Neural progenitor cell (in vitro differentiated cells): Measurements from ENCODE around the gene CERS6.

Experiments used
- EZH2phosphoT487 ChIP-seq: fragments of 200-600 bp; sonication (generic); IDR thresholded peaks from 2 replicates; pipeline ENCODE4 v1.6.1; 2017; ENCODE audit warnings: antibody characterized with exemption
- TF ChIP-seq, protein P1 (sequence below): fragments of 200-600 bp; sonication (generic); IDR thresholded peaks from 2 replicates; pipeline ENCODE4 v1.5.1; 2017; ENCODE audit warnings: antibody characterized with exemption, mild to moderate bottlenecking

DNA sequence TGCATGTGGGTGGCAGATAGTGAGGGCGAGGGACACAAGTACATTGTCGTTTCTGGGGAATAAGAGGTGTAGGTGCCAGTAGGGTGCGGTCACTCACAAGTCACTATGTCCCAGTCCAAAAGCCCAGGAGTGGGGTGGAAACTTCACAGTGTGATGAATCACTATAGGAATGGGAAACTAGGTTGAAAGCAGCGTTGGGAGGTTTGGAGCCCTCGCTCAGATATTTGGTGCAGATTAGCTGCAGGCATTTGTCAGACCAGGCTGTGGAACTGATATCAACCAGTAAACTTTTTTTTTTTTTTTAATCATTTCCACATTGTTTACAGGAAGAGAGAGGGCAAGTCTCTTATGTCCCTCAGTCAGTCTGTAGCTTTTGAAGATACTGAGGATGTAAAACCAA lies 121.8 kb downstream of the CERS6 start:
- TF ChIP-seq EZH2phosphoT487, result no peak
- TF ChIP-seq, protein P1, sequence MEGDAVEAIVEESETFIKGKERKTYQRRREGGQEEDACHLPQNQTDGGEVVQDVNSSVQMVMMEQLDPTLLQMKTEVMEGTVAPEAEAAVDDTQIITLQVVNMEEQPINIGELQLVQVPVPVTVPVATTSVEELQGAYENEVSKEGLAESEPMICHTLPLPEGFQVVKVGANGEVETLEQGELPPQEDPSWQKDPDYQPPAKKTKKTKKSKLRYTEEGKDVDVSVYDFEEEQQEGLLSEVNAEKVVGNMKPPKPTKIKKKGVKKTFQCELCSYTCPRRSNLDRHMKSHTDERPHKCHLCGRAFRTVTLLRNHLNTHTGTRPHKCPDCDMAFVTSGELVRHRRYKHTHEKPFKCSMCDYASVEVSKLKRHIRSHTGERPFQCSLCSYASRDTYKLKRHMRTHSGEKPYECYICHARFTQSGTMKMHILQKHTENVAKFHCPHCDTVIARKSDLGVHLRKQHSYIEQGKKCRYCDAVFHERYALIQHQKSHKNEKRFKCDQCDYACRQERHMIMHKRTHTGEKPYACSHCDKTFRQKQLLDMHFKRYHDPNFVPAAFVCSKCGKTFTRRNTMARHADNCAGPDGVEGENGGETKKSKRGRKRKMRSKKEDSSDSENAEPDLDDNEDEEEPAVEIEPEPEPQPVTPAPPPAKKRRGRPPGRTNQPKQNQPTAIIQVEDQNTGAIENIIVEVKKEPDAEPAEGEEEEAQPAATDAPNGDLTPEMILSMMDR, result no peak
